MM.1S (cell line): ENCODE measurements around the gene SYNPO2.

Source experiments
- DNase-seq: peaks from one replicate; pipeline ENCODE4 v3.0.0-alpha.2; 2015
- H2AFZ ChIP-seq: fragments of 300-600 bp; sonication (generic); 2 replicates; pipeline ENCODE4 v1.6.0; 2016; ENCODE audit warnings: antibody characterized with exemption, low read length
- H3F3A ChIP-seq: fragments of 300-600 bp; sonication (generic); 2 replicates; pipeline ENCODE4 v1.6.1; 2016; ENCODE audit warnings: mild to moderate bottlenecking, antibody characterized with exemption, low read length, moderate library complexity, mixed read lengths; ENCODE audit not compliant: insufficient read depth
- H3K27ac ChIP-seq: fragments of 300-600 bp; sonication (generic); 2 replicates; pipeline ENCODE4 v1.5.1; 2016; ENCODE audit warnings: mild to moderate bottlenecking, low read length
- H3K27me3 ChIP-seq: fragments of 300-600 bp; sonication (generic); replicated peaks from 2 replicates; pipeline ENCODE4 v1.6.0; 2016; ENCODE audit warnings: low read length; ENCODE audit not compliant: insufficient read depth
- H3K36me3 ChIP-seq: fragments of 300-600 bp; sonication (generic); replicated peaks from 2 replicates; pipeline ENCODE4 v1.6.1; 2016; ENCODE audit warnings: mild to moderate bottlenecking, low read length, mixed read lengths; ENCODE audit not compliant: insufficient read depth
- H3K4me1 ChIP-seq: fragments of 300-600 bp; sonication (generic); 2 replicates; pipeline ENCODE4 v1.6.1; 2016; ENCODE audit warnings: low read length, mixed read lengths
- H3K4me2 ChIP-seq: fragments of 300-600 bp; sonication (generic); 2 replicates; pipeline ENCODE4 v1.6.0; 2016; ENCODE audit warnings: low read depth, low read length
- H3K4me3 ChIP-seq: fragments of 300-600 bp; sonication (generic); 2 replicates; pipeline ENCODE4 v1.5.1; 2016; ENCODE audit warnings: low read length, mixed read lengths
- H3K79me2 ChIP-seq: fragments of 300-600 bp; sonication (generic); 2 replicates; pipeline ENCODE4 v1.6.1; 2016; ENCODE audit warnings: mixed run types, low read length, mixed read lengths
- H3K9ac ChIP-seq: fragments of 300-600 bp; sonication (generic); 2 replicates; pipeline ENCODE4 v1.6.1; 2016; ENCODE audit warnings: low read length, mixed read lengths
- H3K9me2 ChIP-seq: fragments of 300-600 bp; sonication (generic); replicated peaks from 2 replicates; pipeline ENCODE4 v1.6.1; 2016; ENCODE audit warnings: mild to moderate bottlenecking, low read length, mixed read lengths; ENCODE audit not compliant: insufficient read depth
- H3K9me3 ChIP-seq: fragments of 300-600 bp; sonication (generic); replicated peaks from 2 replicates; pipeline ENCODE4 v1.6.1; 2016; ENCODE audit warnings: mild to moderate bottlenecking, low read length, mixed read lengths; ENCODE audit not compliant: insufficient read depth
- H4K20me1 ChIP-seq: fragments of 300-600 bp; sonication (generic); 2 replicates; pipeline ENCODE4 v1.6.1; 2016; ENCODE audit warnings: mild to moderate bottlenecking, low read length, moderate library complexity, mixed read lengths; ENCODE audit not compliant: insufficient read depth
- CTCF ChIP-seq: fragments of 300-600 bp; sonication (generic); IDR thresholded peaks from 2 replicates; pipeline ENCODE4 v1.5.1; 2016; ENCODE audit warnings: antibody characterized with exemption, low read length, mixed read lengths
- EZH2 ChIP-seq: fragments of 300-600 bp; sonication (generic); optimal IDR thresholded peaks from 2 replicates; pipeline ENCODE3; 2017; ENCODE audit warnings: low read depth, mild to moderate bottlenecking, antibody characterized with exemption, low read length, mixed read lengths
- EZH2phosphoT487 ChIP-seq: fragments of 300-600 bp; sonication (generic); IDR thresholded peaks from 2 replicates; pipeline ENCODE4 v1.6.1; 2018; ENCODE audit warnings: antibody characterized with exemption, low read length

SYNPO2 gene

DNA sequence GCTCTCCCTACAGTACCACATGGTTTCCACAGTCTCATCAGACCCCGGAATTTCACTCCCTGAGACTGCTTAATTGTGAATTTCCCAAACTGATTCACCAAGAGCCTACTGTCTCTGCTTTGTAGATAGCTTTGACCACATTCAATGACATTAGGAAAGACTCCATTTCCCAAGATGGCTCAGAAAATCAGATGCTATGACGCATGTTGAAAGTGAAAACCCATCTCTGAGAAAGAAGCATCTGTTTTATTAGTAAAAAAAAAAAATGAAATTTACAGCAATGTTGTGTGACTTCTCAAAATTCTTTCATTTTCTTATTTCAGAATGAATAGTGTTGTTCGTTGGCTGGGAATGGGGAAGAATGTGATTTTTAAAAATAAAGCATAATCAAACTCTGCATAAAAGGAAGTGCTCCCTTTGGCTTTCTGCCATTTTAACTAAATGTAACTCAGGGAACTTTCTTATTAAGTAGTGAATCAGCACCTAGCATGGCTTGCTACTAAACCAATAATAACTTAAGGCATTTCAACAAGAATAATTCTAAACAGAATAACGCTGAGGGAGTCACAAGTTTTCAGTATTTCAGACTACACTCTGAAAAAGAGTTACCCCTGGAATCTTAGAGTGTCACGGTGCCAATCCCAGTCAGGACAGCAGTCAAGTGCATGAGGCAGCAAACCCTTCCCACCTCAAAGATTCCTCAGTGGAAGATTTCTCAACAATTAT is 149.6 kb downstream of the SYNPO2 start:
- Histone ChIP-seq H3K9ac (no peak overlapping the region), H3K4me3 (no peak overlapping the region), H3K4me2 (no peak overlapping the region), H3K9me2 (no peaks in the 10 kb centered on the region), H3K27ac (no peak overlapping the region), H3K4me1 (peaks cover 13% of the 10 kb centered on the region), H3K27me3 (no peaks in the 10 kb centered on the region), H3K9me3 (no peaks in the 10 kb centered on the region), H3K79me2 (no peaks in the 10 kb centered on the region), H4K20me1 (no peaks in the 10 kb centered on the region), H3F3A (no peaks in the 10 kb centered on the region), H2AFZ (no peak overlapping the region), H3K36me3 (no peaks in the 10 kb centered on the region)
- no peak for TF ChIP-seq CTCF
- no peak for TF ChIP-seq EZH2
- TF ChIP-seq EZH2phosphoT487, result no peak
- DNase-seq, result no peak

- no peak for DNase-seq
- no peaks in the 10 kb centered on the region for H3K9me3 ChIP-seq
- TF ChIP-seq EZH2, result no peak
- no peak for TF ChIP-seq EZH2phosphoT487
- no peak for TF ChIP-seq CTCF
- peaks cover 6% of the 10 kb centered on the region for H3K4me1 ChIP-seq
- H3K36me3 ChIP-seq, result no peaks in the 10 kb centered on the region
- no peaks in the 10 kb centered on the region for H3K79me2 ChIP-seq
- no peak overlapping the region for H2AFZ ChIP-seq
- H3K4me2 ChIP-seq, result no peak overlapping the region
- no peak overlapping the region for H3K27ac ChIP-seq
- H3K9me2 ChIP-seq, result no peaks in the 10 kb centered on the region
- no peak overlapping the region for H3K4me3 ChIP-seq
- H3F3A ChIP-seq, result no peaks in the 10 kb centered on the region
- H3K9ac ChIP-seq, result no peak overlapping the region
- H3K27me3 ChIP-seq, result no peaks in the 10 kb centered on the region
- H4K20me1 ChIP-seq, result no peaks in the 10 kb centered on the region
Measured at GRCh38 chr4:119039160-119039559, 150.5 kb downstream of the SYNPO2 start.

GRCh38 chr4:119039779-119040178 is 151.1 kb downstream of the SYNPO2 start:
- Histone ChIP-seq H3K9me2 (no peaks in the 10 kb centered on the region), H3K27ac (no peak overlapping the region), H3F3A (no peaks in the 10 kb centered on the region), H3K4me1 (no peaks in the 10 kb centered on the region), H3K4me3 (no peak overlapping the region), H3K27me3 (no peaks in the 10 kb centered on the region), H3K79me2 (no peaks in the 10 kb centered on the region), H3K9ac (no peak overlapping the region), H3K9me3 (no peaks in the 10 kb centered on the region), H2AFZ (no peak overlapping the region), H3K4me2 (no peak overlapping the region), H3K36me3 (no peaks in the 10 kb centered on the region), H4K20me1 (no peaks in the 10 kb centered on the region)
- no peak for DNase-seq
- TF ChIP-seq EZH2 (no peak), CTCF (no peak), EZH2phosphoT487 (no peak)
